ENCODE results near the gene CLIC6. TPM values are rescaled to one million over a fixed set of nuclear protein-coding genes. Genes with fewer than 3 reads are reported as not detected.

The CLIC6 gene
- polyA plus RNA-seq, 1 experiment, result 0.04 TPM

GRCh38 chr21:34705011-34705410, 36.2 kb downstream of the CLIC6 start:
- no peak for TF ChIP-seq CTCF (IDR thresholded peaks at IDR 0.05; ENCODE audit: insufficient read depth, low read depth, low read length)
- DNase-seq (ENCODE audit: low read depth), result no peak
- H3K4me3 ChIP-seq (ENCODE audit: low read depth, low read length), result no peak overlapping the region
- H3K27me3 ChIP-seq (ENCODE audit: control insufficient read depth, insufficient read depth, low read length), result no peaks in the 10 kb centered on the region; the same call in 1 of the 2 replicates
- ChIA-PET CTCF (interaction anchor here (0.9 to 1.2 kb wide), 3 partner anchors 12 to 41 kb away, joined by 3 to 4 read pairs (median 4); no protein-coding TSS in a partner anchor), POLR2A (no interaction called here)
- H3K36me3 ChIP-seq (ENCODE audit: control insufficient read depth, insufficient read depth, low read length), result no peaks in the 10 kb centered on the region

GRCh38 chr21:34706337-34706736, 37.5 kb downstream of the CLIC6 start:
- TF ChIP-seq CTCF (IDR thresholded peaks at IDR 0.05; ENCODE audit: insufficient read depth, low read depth, low read length), result no peak
- no peak for DNase-seq (ENCODE audit: low read depth)
- CTCF ChIA-PET, result interaction anchor here (0.6 kb wide), 1 partner anchor 41 kb away, joined by 3 read pairs; no protein-coding TSS in a partner anchor
- H3K4me3 ChIP-seq (ENCODE audit: low read depth, low read length), result no peak overlapping the region
- no peaks in the 10 kb centered on the region for H3K36me3 ChIP-seq (ENCODE audit: control insufficient read depth, insufficient read depth, low read length)
- no peaks in the 10 kb centered on the region; the same call in 1 of the 2 replicates for H3K27me3 ChIP-seq (ENCODE audit: control insufficient read depth, insufficient read depth, low read length)
- POLR2A ChIA-PET, result no interaction called here

GRCh38 chr21:34707876-34708325, 39.1 kb downstream of the CLIC6 start:
- H3K27me3 ChIP-seq (ENCODE audit: control insufficient read depth, insufficient read depth, low read length), result no peaks in the 10 kb centered on the region; the same call in 1 of the 2 replicates
- no peak overlapping the region for H3K4me3 ChIP-seq (ENCODE audit: low read depth, low read length)
- TF ChIP-seq CTCF (IDR thresholded peaks at IDR 0.05; ENCODE audit: insufficient read depth, low read depth, low read length), result no peak
- no peak for DNase-seq (ENCODE audit: low read depth)
- H3K36me3 ChIP-seq (ENCODE audit: control insufficient read depth, insufficient read depth, low read length), result no peaks in the 10 kb centered on the region
- ChIA-PET POLR2A (no interaction called here), CTCF (interaction anchor here (0.9 to 1.7 kb wide), 2 partner anchors 13 to 15 kb away, joined by 3 read pairs; no protein-coding TSS in a partner anchor)

- no peaks in the 10 kb centered on the region; the same call in 1 of the 2 replicates for H3K27me3 ChIP-seq (ENCODE audit: control insufficient read depth, insufficient read depth, low read length)
- H3K4me3 ChIP-seq (ENCODE audit: low read depth, low read length), result no peak overlapping the region
- CTCF ChIA-PET, result no interaction called here
- H3K36me3 ChIP-seq (ENCODE audit: control insufficient read depth, insufficient read depth, low read length), result no peaks in the 10 kb centered on the region
- no peak for DNase-seq (ENCODE audit: low read depth)
- POLR2A ChIA-PET, result no interaction called here
- no peak for TF ChIP-seq CTCF (IDR thresholded peaks at IDR 0.05; ENCODE audit: insufficient read depth, low read depth, low read length)
Measured at GRCh38 chr21:34713621-34714020, 44.8 kb downstream of the CLIC6 start.

GRCh38 chr21:34715518-34715917, 46.7 kb downstream of the CLIC6 start:
- Histone ChIP-seq H3K27me3 (ENCODE audit: control insufficient read depth, insufficient read depth, low read length) (no peaks in the 10 kb centered on the region), H3K36me3 (ENCODE audit: control insufficient read depth, insufficient read depth, low read length) (no peaks in the 10 kb centered on the region), H3K4me3 (ENCODE audit: low read depth, low read length) (no peak overlapping the region)
- no peak for TF ChIP-seq CTCF (IDR thresholded peaks at IDR 0.05; ENCODE audit: insufficient read depth, low read depth, low read length)
- no peak for DNase-seq (ENCODE audit: low read depth)
- ChIA-PET POLR2A (no interaction called here), CTCF (no interaction called here)

Measured in BJ (cell line).